ENCODE results near the gene EIF3M. TPM values are rescaled to one million over a fixed set of nuclear protein-coding genes. Genes with fewer than 3 reads are reported as not detected.

EIF3M gene
- 100 to 1,000 TPM; 402 to 435 TPM for total RNA-seq

DNA sequence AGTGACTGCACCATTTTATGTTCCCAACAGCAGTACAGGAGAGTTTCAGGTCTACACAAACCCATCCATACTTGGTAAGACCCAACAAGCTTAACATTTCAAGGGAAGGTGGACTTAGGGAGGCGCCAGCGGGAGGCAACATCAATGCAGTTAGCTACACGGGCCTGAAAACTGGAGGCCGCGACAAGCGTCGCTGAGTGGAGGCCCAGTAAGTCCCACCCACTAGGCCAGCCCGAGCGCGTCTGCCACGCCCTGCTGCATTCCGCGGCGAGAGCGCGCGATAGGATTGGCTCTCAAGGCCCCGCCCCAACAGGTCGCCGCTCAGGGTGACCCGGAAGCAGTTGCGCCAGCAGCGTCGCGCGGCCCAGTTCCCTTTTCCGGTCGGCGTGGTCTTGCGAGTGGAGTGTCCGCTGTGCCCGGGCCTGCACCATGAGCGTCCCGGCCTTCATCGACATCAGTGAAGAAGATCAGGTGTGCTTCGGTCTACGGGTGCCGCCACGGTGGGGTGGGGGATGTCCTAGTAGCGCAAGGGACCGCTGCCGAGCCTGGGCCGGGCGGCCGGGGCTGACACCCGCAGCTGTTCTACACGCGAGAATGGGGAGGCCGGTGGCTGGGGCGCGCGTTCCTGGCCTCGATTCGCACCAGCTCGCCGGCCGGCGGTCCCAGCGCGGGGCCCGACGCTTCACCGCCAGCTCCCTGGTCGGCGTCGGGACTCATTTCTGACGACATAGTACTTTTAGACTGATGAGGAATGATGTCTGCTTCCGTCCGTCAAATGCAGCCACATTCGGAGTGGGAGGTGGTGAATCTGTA, at the start of gene EIF3M:
Gene EIF3M, plus strand, starts transcription at position 373 of the 813 bp plus-strand sequence. Its CDS starts 57 bp downstream, at position 430.
- peak; percentile 100 for ATAC-seq
- H3K27me3 Mint-ChIP-seq, result no peaks in the 10 kb centered on the region
- peaks cover 35% of the 10 kb centered on the region for H3K4me1 Mint-ChIP-seq (ENCODE audit: low read depth)
- intact Hi-C loops (cut with micrococcal nuclease), result no loop called here
- H3K27ac Mint-ChIP-seq, result peak within 1 kb of the TSS; percentile 97
- no peaks in the 10 kb centered on the region for H3K9me3 Mint-ChIP-seq
- CTCF ChIA-PET, result interaction anchor here (1.5 kb wide), 1 partner anchor 19 kb away, joined by 3 read pairs; no protein-coding TSS in a partner anchor
- peak within 1 kb of the TSS; percentile 90 for H3K4me3 Mint-ChIP-seq
- POLR2A ChIA-PET, result interaction anchor here (0.6 to 3.2 kb wide), 6 partner anchors 11 to 198 kb away, joined by 3 to 15 read pairs (median 5); no protein-coding TSS in a partner anchor
- TF ChIP-seq, protein P1, sequence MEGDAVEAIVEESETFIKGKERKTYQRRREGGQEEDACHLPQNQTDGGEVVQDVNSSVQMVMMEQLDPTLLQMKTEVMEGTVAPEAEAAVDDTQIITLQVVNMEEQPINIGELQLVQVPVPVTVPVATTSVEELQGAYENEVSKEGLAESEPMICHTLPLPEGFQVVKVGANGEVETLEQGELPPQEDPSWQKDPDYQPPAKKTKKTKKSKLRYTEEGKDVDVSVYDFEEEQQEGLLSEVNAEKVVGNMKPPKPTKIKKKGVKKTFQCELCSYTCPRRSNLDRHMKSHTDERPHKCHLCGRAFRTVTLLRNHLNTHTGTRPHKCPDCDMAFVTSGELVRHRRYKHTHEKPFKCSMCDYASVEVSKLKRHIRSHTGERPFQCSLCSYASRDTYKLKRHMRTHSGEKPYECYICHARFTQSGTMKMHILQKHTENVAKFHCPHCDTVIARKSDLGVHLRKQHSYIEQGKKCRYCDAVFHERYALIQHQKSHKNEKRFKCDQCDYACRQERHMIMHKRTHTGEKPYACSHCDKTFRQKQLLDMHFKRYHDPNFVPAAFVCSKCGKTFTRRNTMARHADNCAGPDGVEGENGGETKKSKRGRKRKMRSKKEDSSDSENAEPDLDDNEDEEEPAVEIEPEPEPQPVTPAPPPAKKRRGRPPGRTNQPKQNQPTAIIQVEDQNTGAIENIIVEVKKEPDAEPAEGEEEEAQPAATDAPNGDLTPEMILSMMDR (IDR thresholded peaks at IDR 0.05), result no peak
- H3K36me3 Mint-ChIP-seq (ENCODE audit: low read depth), result peaks cover 33% of the 10 kb centered on the region
- peak; percentile 97 for DNase-seq

DNA sequence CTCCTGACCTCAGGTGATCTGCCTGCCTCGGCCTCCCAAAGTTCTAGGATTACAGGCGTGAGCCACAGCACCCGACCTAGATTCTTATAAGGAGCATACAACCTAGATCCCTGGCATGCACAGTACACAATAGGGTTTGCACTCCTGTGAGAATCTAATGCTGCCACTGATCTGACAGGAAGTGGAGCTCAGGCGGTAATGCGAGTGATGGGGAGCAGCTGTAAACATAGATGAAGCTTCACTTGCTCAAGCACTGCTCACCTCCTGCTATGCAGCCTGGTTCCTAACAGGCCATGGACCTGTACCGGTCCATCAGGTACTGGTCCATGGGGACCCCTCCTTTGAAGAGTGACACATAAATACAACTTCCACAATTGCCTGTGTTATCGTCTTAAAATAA, 44.8 kb upstream of the EIF3M start:
- ATAC-seq (no peak), DNase-seq (no peak)
- no peak overlapping the region for H3K4me3 Mint-ChIP-seq
- POLR2A ChIA-PET, result no interaction called here
- H3K4me1 Mint-ChIP-seq (ENCODE audit: low read depth), result no peaks in the 10 kb centered on the region
- H3K27me3 Mint-ChIP-seq, result peaks cover 5% of the 10 kb centered on the region
- CTCF ChIA-PET, result no interaction called here
- no peak overlapping the region for H3K27ac Mint-ChIP-seq
- intact Hi-C loops (cut with micrococcal nuclease), result no loop called here
- H3K36me3 Mint-ChIP-seq (ENCODE audit: low read depth), result peaks cover 2% of the 10 kb centered on the region
- TF ChIP-seq, protein P1 (IDR thresholded peaks at IDR 0.05), result no peak
- no peaks in the 10 kb centered on the region for H3K9me3 Mint-ChIP-seq

DNA sequence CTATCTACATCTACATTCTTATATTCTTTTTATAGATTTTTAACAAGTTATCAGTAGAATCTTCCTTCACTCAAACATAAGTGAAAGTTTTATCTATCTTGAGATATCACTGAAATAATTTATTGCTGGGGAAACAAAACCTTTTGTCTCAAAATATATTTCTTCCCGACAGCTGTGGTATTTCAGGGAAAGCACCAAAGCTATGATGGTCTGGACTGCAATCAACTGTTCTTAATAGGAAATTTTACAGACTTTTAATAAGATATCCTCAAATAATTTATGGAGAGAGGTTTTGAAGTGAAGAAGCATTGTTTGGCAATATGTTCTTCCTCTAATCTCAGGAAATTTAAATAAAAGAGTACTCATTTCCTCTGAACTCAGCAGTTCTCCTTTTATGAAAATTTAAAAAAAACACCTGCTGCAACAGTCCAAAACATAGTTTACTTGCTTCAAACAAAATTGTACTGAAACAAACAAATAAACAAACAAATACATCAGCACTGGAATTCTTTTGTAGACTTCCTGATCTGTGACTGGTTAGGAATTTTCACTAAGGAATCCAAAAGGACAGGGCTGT, 33.9 kb upstream of the EIF3M start:
- H3K9me3 Mint-ChIP-seq, result no peaks in the 10 kb centered on the region
- H3K36me3 Mint-ChIP-seq (ENCODE audit: low read depth), result no peaks in the 10 kb centered on the region
- intact Hi-C loops (cut with micrococcal nuclease), result no loop called here

DNA sequence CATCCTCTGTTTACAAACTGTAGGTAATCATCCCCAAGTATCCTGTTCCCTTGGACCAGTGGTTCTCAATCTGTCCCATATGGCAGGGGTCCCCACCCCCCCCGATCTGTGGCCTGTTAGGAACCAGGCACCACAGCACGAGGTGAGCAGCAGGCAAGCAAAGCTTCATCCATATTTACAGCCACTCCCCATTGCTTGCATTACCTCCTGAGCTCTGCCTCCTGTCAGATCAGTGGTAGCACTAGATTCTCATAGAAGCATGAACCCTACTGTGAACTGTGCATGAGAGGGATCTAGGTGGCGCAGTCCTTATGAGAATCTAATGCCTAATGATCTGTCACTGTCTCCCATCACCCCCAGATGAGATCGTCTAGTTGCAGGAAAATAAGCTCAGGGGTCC, 33.4 kb upstream of the EIF3M start:
- POLR2A ChIA-PET, result no interaction called here
- CTCF ChIA-PET, result no interaction called here
- no peaks in the 10 kb centered on the region for H3K36me3 Mint-ChIP-seq (ENCODE audit: low read depth)
- H3K4me3 Mint-ChIP-seq, result no peak overlapping the region
- peaks cover 12% of the 10 kb centered on the region for H3K27me3 Mint-ChIP-seq
- H3K27ac Mint-ChIP-seq, result no peak overlapping the region
- intact Hi-C loops (cut with micrococcal nuclease), result no loop called here
- TF ChIP-seq, protein P1 (IDR thresholded peaks at IDR 0.05), result no peak
- H3K9me3 Mint-ChIP-seq, result no peaks in the 10 kb centered on the region
- DNase-seq (no peak), ATAC-seq (no peak)
- no peaks in the 10 kb centered on the region for H3K4me1 Mint-ChIP-seq (ENCODE audit: low read depth)

More for the DNA sequence above, 33.9 kb upstream of the EIF3M start:
- Mint-ChIP-seq H3K4me1 (ENCODE audit: low read depth) (no peaks in the 10 kb centered on the region), H3K27me3 (peaks cover 11% of the 10 kb centered on the region), H3K4me3 (no peak overlapping the region), H3K27ac (no peak overlapping the region)
- TF ChIP-seq, protein P1 (IDR thresholded peaks at IDR 0.05), result no peak
- no peak for ATAC-seq
- ChIA-PET CTCF (no interaction called here), POLR2A (no interaction called here)
- DNase-seq, result no peak

DNA sequence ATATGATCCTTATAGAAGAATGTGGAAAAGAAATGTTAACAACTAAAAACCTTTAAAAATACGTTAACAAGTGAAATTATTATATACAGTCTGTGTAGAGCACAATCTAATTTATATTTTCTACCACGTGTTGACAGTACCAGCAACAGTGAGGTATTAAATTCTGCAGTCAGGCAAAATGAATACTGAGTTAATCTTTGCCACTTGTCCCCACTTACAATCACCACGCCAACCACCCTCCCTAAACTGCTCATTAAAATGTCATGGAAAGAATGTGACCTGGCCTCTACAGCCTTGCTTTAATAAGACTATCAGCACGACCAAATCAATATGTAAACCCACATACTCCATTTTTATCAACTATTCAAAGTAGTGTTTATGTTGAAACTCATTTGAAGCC, 28.5 kb upstream of the EIF3M start:
- H3K27ac Mint-ChIP-seq, result no peak overlapping the region
- H3K4me3 Mint-ChIP-seq, result no peak overlapping the region
- no peak for DNase-seq
- H3K9me3 Mint-ChIP-seq, result no peaks in the 10 kb centered on the region
- ATAC-seq, result no peak
- H3K27me3 Mint-ChIP-seq, result peaks cover 13% of the 10 kb centered on the region
- intact Hi-C loops (cut with micrococcal nuclease), result no loop called here
- H3K4me1 Mint-ChIP-seq (ENCODE audit: low read depth), result no peaks in the 10 kb centered on the region
- H3K36me3 Mint-ChIP-seq (ENCODE audit: low read depth), result no peaks in the 10 kb centered on the region
- TF ChIP-seq, protein P1 (IDR thresholded peaks at IDR 0.05), result no peak
- POLR2A ChIA-PET, result no interaction called here
- CTCF ChIA-PET, result no interaction called here

All from activated CD8-positive, alpha-beta T cell treated with anti-CD3 and anti-CD28 coated beads for 36 hours (primary cell).